H1 (cell line): ENCODE results near the gene FTCDNL1. TPM values are rescaled to one million over a fixed set of nuclear protein-coding genes. Genes with fewer than 3 reads are reported as not detected.

Experiments
- CTCF ChIA-PET: fragments of 300-600 bp; sonication (Branson Sonifier 250); formaldehyde crosslinking; loops from one replicate; lab custom pipeline; 2021; ENCODE audit not compliant: partially characterized antibody; lab: Charles Lee
- POLR2A ChIA-PET: fragments of 300-600 bp; sonication (Branson Sonifier 250); formaldehyde crosslinking; loops from one replicate; lab custom pipeline; 2021; ENCODE audit warnings: inconsistent platforms; ENCODE audit not compliant: partially characterized antibody; lab: Charles Lee
- DNase-seq, 2 experiments: peaks; one replicate each; pipeline versions ENCODE4 v3.0.0 to v3.0.0-alpha.2; 2010 to 2022; ENCODE audit warnings: low spot score in 2 of 2, low read depth in 1 of 2, mixed read lengths in 1 of 2
- FAIRE-seq: peaks from 2 replicates; lab custom pipeline; 2011; peaks lifted over from hg19 to GRCh38; lab: Jason Lieb, UNC
- H2AFZ ChIP-seq: 2 replicates; pipeline ENCODE4 v1.8.1; 2012; ENCODE audit warnings: low read length, inconsistent platforms
- H2AK5ac ChIP-seq: 2 replicates; pipeline ENCODE4 v1.6.1; 2013; ENCODE audit warnings: low read depth, low read length
- H2BK120ac ChIP-seq: replicated peaks from 2 replicates; pipeline ENCODE3; 2013; ENCODE audit warnings: low read depth, low read length, inconsistent platforms
- H2BK12ac ChIP-seq: 2 replicates; pipeline ENCODE4 v1.6.1; 2013; ENCODE audit warnings: low read depth, low read length
- H2BK15ac ChIP-seq: 2 replicates; pipeline ENCODE4 v1.6.1; 2013; ENCODE audit warnings: low read length
- H2BK20ac ChIP-seq: 2 replicates; pipeline ENCODE4 v1.6.1; 2013; ENCODE audit warnings: low read length
- H2BK5ac ChIP-seq: 2 replicates; pipeline ENCODE4 v1.6.1; 2013; ENCODE audit warnings: low read depth, low read length
- H3K14ac ChIP-seq: 2 replicates; pipeline ENCODE4 v1.6.1; 2013; ENCODE audit warnings: inconsistent platforms; ENCODE audit not compliant: insufficient read length
- H3K18ac ChIP-seq: 2 replicates; pipeline ENCODE4 v1.6.1; 2013; ENCODE audit warnings: low read length; ENCODE audit errors: extremely low read depth
- H3K23ac ChIP-seq: 2 replicates; pipeline ENCODE4 v1.6.1; 2013; ENCODE audit warnings: inconsistent platforms; ENCODE audit not compliant: insufficient read length
- H3K23me2 ChIP-seq: 2 replicates; pipeline ENCODE4 v1.6.1; 2013; ENCODE audit warnings: low read depth, low read length
- H3K27ac ChIP-seq: 2 replicates; pipeline ENCODE4 v1.6.1; 2011; ENCODE audit warnings: low read depth, low read length, inconsistent platforms
- H3K27me3 ChIP-seq, 4 experiments: replicated peaks in 1 of 4; 1 replicate in 1 of 4; 2 replicates in 3 of 4; pipeline versions ENCODE4 v1.6.1 to v1.8.1; 2011 to 2013; ENCODE audit warnings: low read length in 3 of 4, mild to moderate bottlenecking in 3 of 4, inconsistent platforms in 2 of 4, mixed read lengths in 2 of 4, moderate library complexity in 1 of 4; ENCODE audit not compliant: control insufficient read depth in 3 of 4, insufficient read depth in 3 of 4; ENCODE audit errors: extremely low read depth in 1 of 4
- H3K36me3 ChIP-seq, 4 experiments: 2 replicates each; pipeline versions ENCODE4 v1.6.1 to v1.8.1; 2011 to 2013; ENCODE audit warnings: mild to moderate bottlenecking in 4 of 4, low read length in 3 of 4, moderate library complexity in 2 of 4, control low read depth in 1 of 4, inconsistent platforms in 1 of 4; ENCODE audit not compliant: insufficient read depth in 4 of 4, control insufficient read depth in 2 of 4
- H3K4ac ChIP-seq: replicated peaks from 2 replicates; pipeline ENCODE3; 2013; ENCODE audit warnings: low read length, low read depth, mixed read lengths, inconsistent platforms; ENCODE audit not compliant: insufficient read length
- H3K4me1 ChIP-seq, 4 experiments: replicated peaks in 1 of 4; 1 replicate in 1 of 4; 2 replicates in 3 of 4; pipeline versions ENCODE4 v1.6.1 to v1.8.1; 2011 to 2013; ENCODE audit warnings: low read length in 3 of 4, inconsistent platforms in 2 of 4, mixed read lengths in 1 of 4; ENCODE audit not compliant: insufficient read depth in 4 of 4, control insufficient read depth in 3 of 4
- H3K4me2 ChIP-seq, 2 experiments: 2 replicates each; pipeline versions ENCODE4 v1.6.1 to v1.8.1; 2011 to 2013; ENCODE audit warnings: low read depth in 2 of 2, low read length in 2 of 2, control low read depth in 1 of 2, inconsistent platforms in 1 of 2, mild to moderate bottlenecking in 1 of 2; ENCODE audit not compliant: insufficient read depth in 1 of 2
- H3K4me3 ChIP-seq, 4 experiments: fragments of 200-600, 300-600 bp in 1 of 4; sonication (generic), shearing (Covaris generic), sonication (Bioruptor Twin) in 1 of 4; 2 replicates each; pipeline versions ENCODE4 v1.5.1 to v1.8.1; 2011 to 2016; ENCODE audit warnings: low read length in 4 of 4, low read depth in 3 of 4, control low read depth in 2 of 4, inconsistent platforms in 2 of 4, mild to moderate bottlenecking in 2 of 4, mixed read lengths in 1 of 4, moderate library complexity in 1 of 4; ENCODE audit not compliant: insufficient read depth in 2 of 4; ENCODE audit errors: extremely low read depth in 1 of 4
- H3K56ac ChIP-seq: replicated peaks from 2 replicates; pipeline ENCODE3; 2013; ENCODE audit warnings: low read depth, mild to moderate bottlenecking, mixed read lengths, low read length, inconsistent platforms; ENCODE audit not compliant: insufficient read length
- H3K79me1 ChIP-seq: 2 replicates; pipeline ENCODE4 v1.6.1; 2013; ENCODE audit warnings: low read depth, low read length, control low read depth
- H3K79me2 ChIP-seq, 2 experiments: 2 replicates each; pipeline versions ENCODE4 v1.6.1 to v1.8.1; 2012 to 2013; ENCODE audit warnings: low read length in 2 of 2, mild to moderate bottlenecking in 2 of 2, inconsistent platforms in 1 of 2; ENCODE audit not compliant: insufficient read depth in 2 of 2, control insufficient read depth in 1 of 2
- H3K9ac ChIP-seq, 4 experiments: replicated peaks in 1 of 4; 1 replicate in 1 of 4; 2 replicates in 3 of 4; pipeline versions ENCODE4 v1.6.1 to v1.8.1; 2011 to 2013; ENCODE audit warnings: low read depth in 3 of 4, low read length in 3 of 4, control low read depth in 2 of 4, mild to moderate bottlenecking in 2 of 4, moderate library complexity in 2 of 4, inconsistent platforms in 1 of 4; ENCODE audit errors: extremely low read depth in 1 of 4
- H3K9me3 ChIP-seq, 2 experiments: 2 replicates each; pipeline versions ENCODE4 v1.6.1 to v1.8.1; 2012 to 2013; ENCODE audit warnings: mild to moderate bottlenecking in 2 of 2, moderate library complexity in 2 of 2, control low read depth in 1 of 2, inconsistent platforms in 1 of 2, low read depth in 1 of 2, low read length in 1 of 2, mixed read lengths in 1 of 2; ENCODE audit not compliant: insufficient read depth in 2 of 2
- H4K20me1 ChIP-seq, 2 experiments: replicated peaks in 1 of 2; 2 replicates each; pipeline versions ENCODE3 to v1.8.1; 2011 to 2013; ENCODE audit warnings: inconsistent platforms in 2 of 2, low read length in 2 of 2, mild to moderate bottlenecking in 1 of 2; ENCODE audit not compliant: insufficient read depth in 2 of 2, control insufficient read depth in 1 of 2
- H4K5ac ChIP-seq: 2 replicates; pipeline ENCODE4 v1.6.1; 2013; ENCODE audit warnings: low read length, low read depth, mixed read lengths, inconsistent platforms; ENCODE audit not compliant: insufficient read length
- H4K8ac ChIP-seq: 2 replicates; pipeline ENCODE4 v1.8.0; 2013; ENCODE audit warnings: mild to moderate bottlenecking, moderate library complexity, low read length, inconsistent platforms; ENCODE audit not compliant: insufficient read depth; ENCODE audit errors: extremely low read depth
- H4K91ac ChIP-seq: replicated peaks from 2 replicates; pipeline ENCODE3; 2013; ENCODE audit warnings: low read length, mixed read lengths, inconsistent platforms; ENCODE audit not compliant: insufficient read length
- ATF3 ChIP-seq: IDR thresholded peaks from 2 replicates; pipeline ENCODE4 v1.6.1; 2011; ENCODE audit warnings: low read depth, mild to moderate bottlenecking, low read length; ENCODE audit not compliant: insufficient read depth
- CEBPB ChIP-seq: IDR thresholded peaks from 2 replicates; pipeline ENCODE4 v1.6.1; 2012; ENCODE audit warnings: low read depth, low read length
- CREB1 ChIP-seq: IDR thresholded peaks from 2 replicates; pipeline ENCODE4 v1.6.1; 2012; ENCODE audit warnings: inconsistent platforms
- CTBP2 ChIP-seq: IDR thresholded peaks from 2 replicates; pipeline ENCODE4 v1.7.0; 2011; ENCODE audit warnings: borderline replicate concordance, mild to moderate bottlenecking, moderate library complexity, mixed read lengths, low read length; ENCODE audit not compliant: insufficient read depth, insufficient read length
- EP300 ChIP-seq, 2 experiments: IDR thresholded peaks; 1 replicate in 1 of 2; 2 replicates in 1 of 2; pipeline ENCODE4 v1.6.1; 2011 to 2012; ENCODE audit warnings: low read depth in 2 of 2, low read length in 2 of 2, mild to moderate bottlenecking in 2 of 2, borderline replicate concordance in 1 of 2, inconsistent platforms in 1 of 2, moderate library complexity in 1 of 2
- FOSL1 ChIP-seq: IDR thresholded peaks from 2 replicates; pipeline ENCODE4 v1.6.1; 2011; ENCODE audit warnings: mild to moderate bottlenecking, low read depth, low read length, moderate library complexity; ENCODE audit not compliant: insufficient read depth
- KDM5A ChIP-seq: fragments of 200-600 bp; IDR thresholded peaks from 2 replicates; pipeline ENCODE4 v1.7.1; 2012; ENCODE audit warnings: mild to moderate bottlenecking, low read length, inconsistent platforms, mixed read lengths
- MAX ChIP-seq: IDR thresholded peaks from 2 replicates; pipeline ENCODE4 v1.6.1; 2012; ENCODE audit warnings: inconsistent platforms
- POU5F1 ChIP-seq: IDR thresholded peaks from 2 replicates; pipeline ENCODE4 v1.6.1; 2011; ENCODE audit warnings: low read depth, mild to moderate bottlenecking, low read length, moderate library complexity
- RFX5 ChIP-seq: IDR thresholded peaks from 2 replicates; pipeline ENCODE4 v1.6.1; 2011; ENCODE audit warnings: low read depth, low read length, improper control_type of control experiment, borderline replicate concordance
- SIX5 ChIP-seq: IDR thresholded peaks from 2 replicates; pipeline ENCODE4 v1.6.1; 2011; ENCODE audit warnings: mild to moderate bottlenecking, low read depth, low read length
- USF2 ChIP-seq: IDR thresholded peaks from 2 replicates; pipeline ENCODE4 v1.6.1; 2011; ENCODE audit warnings: low read length, improper control_type of control experiment
- WGBS, 2 experiments: shearing (Covaris generic) in 1 of 2; methylation state at CpG; one replicate each; pipeline versions ENCODE4 v1.1.6 to v1.1.7; 2013 to 2015; ENCODE audit warnings: low lambda C conversion rate in 2 of 2, mixed read lengths in 2 of 2, inconsistent platforms in 1 of 2, low coverage in 1 of 2, missing lambda C conversion rate in 1 of 2; ENCODE audit not compliant: insufficient replicate concordance in 2 of 2, insufficient coverage in 1 of 2, insufficient read length in 1 of 2; ENCODE audit errors: extremely low coverage in 1 of 2, missing lambda C conversion rate in 1 of 2; 5-methylcytosine and 5-hydroxymethylcytosine counted together
- polyA plus RNA-seq, 7 experiments: library from polyadenylated mRNA; depleted of rRNA in 3 of 7; stranded (reverse) in 5 of 7; unstranded in 2 of 7; fragments of >200 nt in 5 of 7; fragments of 200-250 nt in 2 of 7; gene quantifications; 1 replicate in 5 of 7; 2 replicates in 1 of 7; 4 replicates in 1 of 7; pipeline versions ENCODE4 v1.2.1 to v1.2.3, GENCODE V29; 2011 to 2013; ENCODE audit warnings: missing spikeins in 2 of 7, mixed read lengths in 2 of 7
- total RNA-seq: library from RNA; stranded (reverse); fragmentation: NEBNext Ultra II Directional; extraction: Animal tissue kit (Norgen Biotek cat#: 25700); gene quantifications from 2 replicates; pipeline ENCODE4 v1.2.1, GENCODE V29; 2021

The FTCDNL1 gene
- total and polyA plus RNA-seq, 2 of the 8 experiments (the other 6 are each of a cell fraction or from before 2014, with no cell fraction given): 0.41 to 0.97 TPM

- H4K91ac ChIP-seq: no peak overlapping the region
- DNase-seq (no peak), FAIRE-seq (no peak)
- H2BK5ac ChIP-seq: no peak overlapping the region
- no peak overlapping the region for H2BK12ac ChIP-seq
- no peaks in the 10 kb centered on the region for H3K23me2 ChIP-seq
- H3K23ac ChIP-seq: no peak overlapping the region
- H3K4ac ChIP-seq: no peak overlapping the region
- H3K9ac ChIP-seq: no peak overlapping the region
- ChIA-PET CTCF (no interaction called here), POLR2A (no interaction called here)
- no peak overlapping the region for H3K56ac ChIP-seq
- H2AFZ ChIP-seq: no peak overlapping the region
- no peaks in the 10 kb centered on the region for H3K79me1 ChIP-seq
- H3K79me2 ChIP-seq: no peaks in the 10 kb centered on the region
- 90% methylated on average over 1 of the region's 1 CpG; no CpG with 5 or more reads in 1 of the 2 experiments for WGBS, 2 experiments
- no peak overlapping the region for H2BK20ac ChIP-seq
- no peak overlapping the region for H2BK15ac ChIP-seq
- no peaks in the 10 kb centered on the region for H3K36me3 ChIP-seq
- H4K8ac ChIP-seq: no peak overlapping the region
- no peak overlapping the region for H3K14ac ChIP-seq
- H4K20me1 ChIP-seq: no peaks in the 10 kb centered on the region
- no peak overlapping the region for H3K4me2 ChIP-seq
- H3K4me3 ChIP-seq: no peak overlapping the region
- H3K18ac ChIP-seq: no peak overlapping the region
- no peak overlapping the region for H2AK5ac ChIP-seq
- peaks cover 0 to 3% of the 10 kb centered on the region in 2 experiments; a peak in 2 of 4 replicates for H3K9me3 ChIP-seq
- H4K5ac ChIP-seq: no peak overlapping the region
- H3K4me1 ChIP-seq: no peaks in the 10 kb centered on the region
- H2BK120ac ChIP-seq: no peak overlapping the region
- no peaks in the 10 kb centered on the region for H3K27me3 ChIP-seq
- H3K27ac ChIP-seq: no peak overlapping the region
- TF ChIP-seq MAX (no peak), RFX5 (no peak), ATF3 (no peak), KDM5A (no peak), SIX5 (no peak), CEBPB (no peak), CTBP2 (no peak), EP300 (IDR thresholded peaks at IDR 0.05; ENCODE audit: borderline replicate concordance in 1 of 2, low read depth in 2 of 2, low read length in 2 of 2) (no peak), POU5F1 (no peak), CREB1 (no peak), USF2 (no peak), FOSL1 (no peak)
Observed at GRCh38 chr2:199777315-199777714, 73.7 kb downstream of the FTCDNL1 start.
